DMS53 (cell line): ENCODE data around the gene ADA.

ENCODE experiments used
- DNase-seq: peaks from one replicate; lab custom pipeline; 2025; lab: John Stamatoyannopoulos, UW

ADA gene

DNA sequence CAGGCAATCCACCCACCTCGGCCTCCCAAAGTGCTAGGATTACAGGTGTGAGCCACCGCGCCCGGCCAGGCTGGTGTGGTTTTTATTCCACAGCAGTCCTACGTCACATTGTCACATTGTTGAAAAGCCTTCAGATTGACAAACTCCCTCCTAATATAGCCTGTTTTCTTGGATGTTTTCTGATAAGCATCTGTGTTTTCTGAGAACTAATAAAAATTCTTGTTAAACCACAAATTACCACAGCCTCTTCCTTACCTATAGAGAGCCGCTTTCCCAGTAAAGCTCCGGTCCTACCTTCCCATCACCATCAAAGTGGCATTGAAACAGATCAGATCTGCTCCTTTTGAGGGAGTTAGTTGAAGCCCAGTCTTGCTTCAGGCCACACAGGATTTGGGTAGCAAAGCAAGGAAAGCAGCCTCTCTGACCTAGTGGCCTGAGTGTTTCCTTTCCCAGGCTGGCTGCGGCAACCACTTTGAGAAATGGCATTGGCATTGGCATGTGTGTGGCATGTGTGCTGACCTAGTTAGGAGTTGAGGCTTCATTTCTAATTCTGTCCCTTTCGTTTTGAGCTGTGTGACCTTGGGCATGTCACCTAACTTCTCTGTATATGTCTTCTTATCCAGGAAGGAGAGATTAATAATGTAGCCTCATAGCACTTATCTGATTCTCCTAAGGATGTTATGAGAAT is 70.8 kb downstream of the ADA start:
- DNase-seq, result no peak

DNA sequence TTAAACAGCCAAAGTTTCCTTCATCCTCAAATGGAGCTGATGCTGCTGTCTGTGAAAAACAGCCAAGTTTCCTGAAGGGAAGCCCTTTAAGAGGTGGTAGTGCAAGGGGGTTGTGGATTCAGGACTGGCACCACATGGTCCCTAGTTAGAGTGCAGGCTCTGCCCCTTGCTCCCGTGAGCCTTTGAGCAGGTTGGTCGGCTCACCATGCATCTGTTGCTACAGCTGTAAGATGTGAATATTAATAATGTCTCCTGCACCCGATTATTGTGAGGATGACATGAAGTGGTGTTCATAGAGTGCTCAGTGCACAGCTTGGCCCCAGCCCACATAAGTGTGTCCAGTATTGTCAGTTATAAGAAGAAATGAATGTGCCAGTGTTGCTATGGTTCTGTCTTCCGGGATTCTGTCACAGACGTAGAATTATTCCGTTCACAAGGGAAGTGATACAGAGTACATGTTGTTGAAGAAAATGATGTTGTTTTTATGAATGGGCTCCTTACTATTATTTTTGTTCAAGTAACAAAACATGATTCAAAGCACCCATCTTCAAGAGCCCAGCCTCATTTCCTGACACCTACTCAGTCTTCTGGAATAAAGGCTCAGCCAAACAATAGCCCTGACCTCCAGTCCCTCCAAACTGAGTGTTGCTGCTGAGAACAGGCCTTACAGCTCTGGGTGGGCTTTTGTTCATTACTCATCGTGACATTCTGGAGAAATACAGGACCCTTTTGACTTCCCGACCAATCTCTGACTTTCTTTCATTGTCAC is 72.0 kb downstream of the ADA start:
- no peak for DNase-seq

DNA sequence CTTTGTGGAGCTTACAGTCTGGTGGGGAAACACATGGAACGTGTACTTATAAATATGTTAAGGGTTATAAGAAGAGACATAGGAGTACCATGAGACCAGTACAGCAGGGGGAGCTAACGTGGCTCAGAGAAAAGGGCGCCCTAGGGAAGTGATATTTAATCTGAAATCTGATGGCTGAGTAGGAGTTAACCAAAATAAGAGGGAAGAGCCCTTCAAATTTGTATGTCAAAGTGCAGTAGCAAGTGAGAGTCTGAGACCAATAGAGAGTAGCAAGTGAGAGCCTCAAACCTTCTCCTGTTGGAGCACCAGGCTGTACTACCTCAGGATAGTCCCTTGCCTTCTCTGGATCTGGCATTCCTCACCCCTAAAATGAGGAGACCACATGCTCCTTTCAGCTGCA is 75.2 kb downstream of the ADA start:
- peak; percentile 32 for DNase-seq

DNA sequence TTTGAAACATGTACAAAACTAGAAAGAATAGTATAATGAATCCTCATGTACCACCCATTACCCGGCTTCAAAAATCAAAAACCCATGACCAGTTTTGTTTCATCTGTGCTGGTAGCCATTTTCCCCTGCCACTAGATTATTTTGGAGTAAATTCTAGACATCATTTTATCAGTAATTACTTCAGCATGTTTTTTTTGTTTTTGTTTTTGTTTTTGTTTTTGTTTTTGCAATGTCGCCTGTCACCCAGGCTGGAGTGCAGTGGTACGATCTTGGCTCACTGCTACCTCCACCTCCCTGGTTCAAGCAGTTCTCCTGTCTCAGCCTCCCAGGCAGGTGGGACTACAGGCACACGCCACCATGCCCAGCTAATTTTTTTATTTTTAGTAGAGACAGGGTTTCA is 77.1 kb downstream of the ADA start:
- no peak for DNase-seq

DNA sequence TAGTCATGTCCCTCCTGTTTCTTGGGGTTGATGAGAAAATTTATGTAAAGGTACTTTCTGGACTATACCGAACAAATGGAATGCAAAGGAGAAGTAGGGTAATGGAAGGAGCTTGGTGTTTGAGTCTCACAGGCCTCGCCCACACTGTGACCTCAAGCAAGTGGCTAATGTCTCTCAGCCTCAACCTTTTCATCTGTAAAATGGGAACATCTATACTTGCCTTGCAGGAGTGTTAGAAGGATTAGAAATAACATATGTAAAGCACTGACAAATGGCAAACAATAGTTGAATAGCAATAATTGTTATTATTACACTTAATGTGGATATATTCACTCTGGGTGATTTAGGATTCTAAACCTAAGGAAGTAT is 78.0 kb downstream of the ADA start:
- DNase-seq, result no peak

- DNase-seq, result no peak
These were observed 78.7 kb downstream of the ADA start for GRCh38 chr20:44572551-44573500.

DNA sequence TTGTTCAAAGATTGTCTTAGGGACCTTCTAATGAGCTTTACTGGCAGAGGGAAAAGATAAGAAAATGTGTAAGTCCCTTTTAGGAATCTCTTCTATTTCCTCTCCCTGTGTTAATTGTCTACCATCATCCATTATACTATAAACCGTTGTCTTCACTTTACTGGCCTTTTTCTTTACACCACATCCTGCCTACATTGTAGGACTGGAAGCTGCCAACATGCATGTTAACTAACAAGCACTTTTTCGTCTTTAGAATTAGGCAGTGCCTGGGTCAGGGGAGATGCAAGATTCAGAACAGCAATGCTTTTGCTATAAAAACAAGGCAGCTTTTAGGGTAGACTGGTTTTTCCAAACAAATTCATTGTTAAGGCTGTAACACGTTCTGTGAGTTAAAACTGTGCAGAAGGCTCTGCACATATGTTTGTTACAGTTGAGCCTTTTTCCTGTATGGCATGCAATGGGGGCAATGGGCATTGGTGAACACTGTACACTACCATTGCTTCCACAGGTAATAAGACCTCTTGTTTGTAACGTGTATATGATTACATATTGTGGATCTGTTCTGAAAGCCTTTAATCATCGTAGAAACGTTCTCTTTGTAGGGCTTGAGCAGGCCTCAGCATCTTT is 80.0 kb downstream of the ADA start:
- no peak for DNase-seq

DNA sequence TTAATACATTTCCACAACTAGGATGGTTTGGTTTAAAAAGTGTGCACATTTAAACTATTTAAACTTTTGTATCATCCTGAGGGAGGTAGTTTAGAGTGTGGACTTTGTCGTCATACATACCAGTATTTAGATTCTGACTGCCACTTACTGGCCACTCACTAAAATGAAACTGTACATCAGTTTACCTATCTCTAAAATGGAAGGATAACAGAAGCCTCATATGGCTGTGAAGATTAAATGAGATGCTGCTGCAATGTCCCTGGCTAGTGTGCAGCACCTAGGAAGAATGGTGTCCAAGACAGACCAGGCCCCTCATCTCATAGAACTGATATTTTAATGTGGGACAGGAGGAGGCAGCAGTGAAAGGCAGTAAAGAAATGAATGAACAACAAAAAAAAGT is 81.1 kb downstream of the ADA start:
- no peak for DNase-seq
